Activated T-cell treated with anti-CD3 and anti-CD28 coated beads for 4 hours (primary cell): ENCODE measurements around the gene KCNK3.
A peak's percentile ranks its signal among the peaks of the same experiment; 100 is the strongest.
"Not testable (repeated sequence)": the region's sequence is repeated elsewhere in the genome, so short reads cannot be mapped to it uniquely, and the experiment has no call there.

Source experiments
- DNase-seq: peaks from one replicate; pipeline ENCODE4 v3.0.0-alpha.2; 2020

Gene KCNK3

DNA sequence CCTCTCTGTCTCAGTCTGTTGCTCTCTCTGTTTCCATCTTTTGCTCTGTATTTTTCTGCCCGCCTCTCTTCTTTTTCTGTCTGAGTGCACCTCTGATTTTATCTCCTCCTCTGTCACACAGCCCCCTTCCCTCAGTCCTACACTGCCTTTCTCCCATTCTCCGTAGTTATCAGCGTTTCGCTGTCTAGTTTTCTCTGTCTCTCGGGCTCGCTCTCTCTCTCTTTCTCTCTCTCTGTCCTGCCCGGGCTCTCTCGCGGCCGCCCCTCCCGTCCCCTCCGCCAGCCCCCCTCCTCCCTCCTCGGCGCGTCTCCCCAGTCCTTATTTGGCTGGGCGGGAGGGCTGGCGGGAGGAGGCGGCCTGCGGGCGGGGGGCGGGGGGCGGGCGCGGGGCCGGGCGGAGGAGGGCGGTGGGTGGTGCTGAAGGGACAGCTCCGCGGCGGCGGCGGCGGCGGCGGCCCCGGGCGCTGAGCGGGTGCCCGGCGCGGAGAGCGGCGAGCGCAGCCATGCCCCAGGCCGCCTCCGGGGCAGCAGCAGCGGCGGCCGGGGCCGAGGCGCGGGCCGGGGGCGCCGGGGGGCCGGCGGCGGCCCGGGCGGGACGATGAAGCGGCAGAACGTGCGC is at the start of gene KCNK3:
KCNK3 (plus strand) TSS at position 444 of the 618 bp plus-strand sequence; CDS start at position 598, 154 bp downstream.
- DNase-seq: peak; percentile 4

DNA sequence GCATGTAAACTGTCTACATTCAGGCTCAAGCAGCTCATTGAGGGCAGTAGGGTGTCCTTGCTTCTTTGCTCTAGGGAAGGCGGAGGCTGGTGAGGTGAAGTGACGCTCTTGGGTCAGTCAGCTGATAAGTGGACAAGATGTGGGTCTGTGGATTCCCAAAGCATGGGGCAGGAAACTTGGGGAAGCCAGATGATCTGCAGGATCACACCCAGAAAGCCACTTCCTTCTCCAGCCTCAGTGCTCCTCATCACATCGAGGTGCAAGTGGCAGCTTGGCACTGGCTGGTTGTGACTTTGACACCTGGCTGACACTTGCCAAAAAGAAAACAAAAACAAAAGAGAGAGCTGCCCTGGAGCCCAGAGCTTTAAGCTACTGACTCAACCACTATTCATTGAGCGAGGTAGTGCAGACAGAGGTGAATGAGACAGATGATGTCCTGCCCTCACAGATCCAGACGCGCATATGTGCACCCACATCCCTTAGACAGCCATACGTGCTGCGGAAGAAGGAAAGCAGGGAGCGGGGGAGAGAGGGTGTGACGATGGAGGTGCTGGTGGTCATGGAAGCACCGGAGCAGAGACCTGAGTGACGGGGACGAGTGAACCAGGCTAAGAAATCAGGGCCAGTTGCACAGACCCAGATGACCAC is 48.2 kb upstream of the KCNK3 start:
- DNase-seq: no peak

DNA sequence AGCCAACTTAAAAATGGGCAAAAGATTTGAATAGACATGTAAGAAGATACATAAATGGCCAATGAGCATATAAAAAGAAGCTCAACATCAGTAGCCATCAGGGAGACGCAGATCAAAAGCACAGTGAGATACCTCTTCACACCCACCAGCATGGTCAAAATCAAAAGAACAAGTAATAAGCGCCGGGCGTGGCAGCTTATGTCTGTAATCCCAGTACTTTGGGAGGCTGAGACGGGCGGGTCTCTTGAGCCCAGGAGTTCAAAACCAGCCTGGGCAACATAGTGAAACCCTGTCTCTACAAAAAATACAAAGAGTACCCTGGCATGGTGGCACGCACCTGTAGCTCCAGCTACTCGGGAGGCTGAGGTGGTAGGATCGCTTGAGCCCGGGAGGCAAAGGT is 46.8 kb upstream of the KCNK3 start:
- DNase-seq: no peak

DNA sequence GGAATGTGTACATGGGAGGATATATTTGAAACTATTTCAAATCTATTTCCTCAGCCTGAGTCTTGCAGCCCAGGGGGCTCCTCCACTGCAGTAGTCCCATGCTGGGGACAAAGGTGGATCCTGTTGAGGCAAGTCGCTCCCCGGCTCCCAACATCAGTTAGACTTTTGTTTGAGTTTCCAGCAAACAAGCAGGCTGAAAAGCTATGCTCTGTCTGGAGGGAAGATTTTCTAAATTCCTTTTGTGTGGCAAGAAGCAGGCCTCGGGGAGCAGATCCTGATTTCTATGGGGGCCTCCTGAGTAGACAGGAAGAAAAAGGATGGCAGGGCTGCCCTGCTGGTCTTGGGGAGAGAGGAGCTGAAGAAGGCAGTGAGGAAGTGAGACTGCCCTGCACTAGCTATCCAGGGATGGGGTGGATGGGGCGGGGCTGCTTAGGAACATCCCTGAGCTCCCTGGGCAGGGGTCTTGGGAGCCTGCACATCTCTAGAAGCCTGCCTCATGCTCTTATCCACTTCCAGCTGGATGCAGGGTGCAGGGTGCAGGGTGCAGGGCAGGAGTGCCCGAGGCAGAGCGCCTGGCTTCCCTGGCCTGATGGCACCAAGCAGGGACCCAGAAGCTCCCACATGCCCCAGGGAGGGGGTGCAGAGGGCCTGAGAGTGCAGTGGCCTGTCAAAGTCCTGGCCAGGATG is 45.4 kb upstream of the KCNK3 start:
- DNase-seq: no peak

DNA sequence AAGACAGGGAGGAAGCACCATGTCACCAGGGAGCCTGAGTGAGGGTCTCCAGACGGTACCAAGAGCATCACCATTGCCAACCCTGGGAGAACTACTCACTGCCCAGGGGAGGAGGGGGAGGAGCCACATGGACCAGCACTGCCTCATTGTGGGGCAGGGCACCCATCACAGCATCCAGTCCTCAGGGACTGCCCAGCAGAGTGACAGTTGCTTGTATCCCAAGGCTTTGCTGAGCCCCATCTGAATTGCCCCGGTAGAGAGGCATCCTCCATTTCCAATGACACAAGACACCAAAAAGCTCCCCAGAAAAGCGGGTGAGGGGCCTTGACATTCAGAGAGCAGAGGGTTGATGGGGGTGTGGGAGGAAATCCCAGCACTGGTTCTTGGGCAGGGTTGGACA is 44.5 kb upstream of the KCNK3 start:
- no peak for DNase-seq

DNA sequence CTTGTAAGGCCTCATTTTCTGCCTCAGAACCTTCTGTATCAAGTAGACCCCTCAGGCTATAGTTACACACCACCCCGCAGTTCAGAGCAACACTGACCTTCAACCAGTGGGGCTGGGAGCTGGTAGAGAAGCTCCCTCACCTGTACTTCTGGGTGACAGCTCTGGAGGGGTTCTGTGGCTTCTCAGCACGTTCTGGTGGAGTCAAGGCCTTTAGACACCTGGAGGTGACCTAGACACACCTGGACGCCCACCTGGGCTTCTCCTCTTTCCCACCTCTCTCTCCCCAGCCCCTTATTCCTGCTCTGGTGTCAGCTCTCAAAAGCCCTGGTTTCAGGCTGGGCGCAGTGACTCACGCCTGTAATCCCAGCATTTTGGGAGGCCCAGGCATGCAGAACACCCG is 44.0 kb upstream of the KCNK3 start:
- DNase-seq: no peak

DNA sequence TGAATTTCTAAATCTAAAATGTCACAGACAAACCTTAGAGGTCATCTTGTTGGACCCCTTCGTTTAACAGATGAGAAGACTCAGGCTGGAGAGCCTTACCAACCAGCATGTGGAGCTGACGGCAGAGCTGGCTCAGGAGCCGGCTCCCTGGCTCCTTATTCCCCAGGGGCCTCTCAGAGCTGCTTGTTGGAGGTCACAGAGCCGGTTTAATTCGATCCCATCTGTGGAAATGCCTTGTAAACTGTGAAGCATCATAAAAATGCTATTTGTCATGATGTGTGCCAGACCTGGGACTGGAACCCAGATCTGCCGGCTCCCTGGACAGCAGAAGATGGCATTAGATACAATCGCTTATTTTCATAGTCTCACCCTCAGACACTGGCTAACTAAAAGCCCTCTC is 43.2 kb upstream of the KCNK3 start:
- DNase-seq: no peak

DNA sequence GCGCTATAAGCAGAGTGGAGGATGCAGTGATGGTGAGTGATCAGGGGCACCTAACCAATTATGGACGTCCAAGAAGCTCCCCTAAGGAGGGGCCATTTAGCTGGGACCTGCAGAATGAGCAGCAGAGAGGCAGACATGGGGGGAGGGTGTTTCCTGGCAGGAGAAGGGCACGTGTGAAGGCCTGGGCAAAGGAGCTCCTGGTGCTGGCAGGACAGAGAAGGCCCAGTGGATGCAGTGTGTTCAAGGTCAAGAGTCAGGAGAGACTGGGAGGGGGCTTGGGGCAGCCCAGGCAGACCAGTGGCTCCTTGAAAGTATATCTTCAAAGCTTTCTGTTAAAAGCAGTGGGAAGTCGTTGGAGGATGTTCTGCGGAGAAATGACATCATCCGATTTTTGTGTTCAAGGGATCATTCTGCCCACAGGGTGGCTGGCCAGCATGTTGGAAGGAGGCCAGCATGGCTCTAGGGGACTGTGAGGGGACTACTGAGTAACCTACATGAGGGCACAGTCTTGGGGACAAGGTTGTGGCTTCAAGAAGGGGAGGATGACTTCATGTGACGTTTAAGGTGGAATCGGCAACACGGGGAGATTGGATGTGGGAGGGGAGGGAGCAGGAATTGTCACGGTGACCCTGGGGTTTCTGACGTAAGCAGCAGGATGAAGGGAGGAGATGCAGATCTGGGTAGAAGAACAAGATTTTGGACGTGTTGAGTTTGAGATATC is 42.4 kb upstream of the KCNK3 start:
- no peak for DNase-seq

DNA sequence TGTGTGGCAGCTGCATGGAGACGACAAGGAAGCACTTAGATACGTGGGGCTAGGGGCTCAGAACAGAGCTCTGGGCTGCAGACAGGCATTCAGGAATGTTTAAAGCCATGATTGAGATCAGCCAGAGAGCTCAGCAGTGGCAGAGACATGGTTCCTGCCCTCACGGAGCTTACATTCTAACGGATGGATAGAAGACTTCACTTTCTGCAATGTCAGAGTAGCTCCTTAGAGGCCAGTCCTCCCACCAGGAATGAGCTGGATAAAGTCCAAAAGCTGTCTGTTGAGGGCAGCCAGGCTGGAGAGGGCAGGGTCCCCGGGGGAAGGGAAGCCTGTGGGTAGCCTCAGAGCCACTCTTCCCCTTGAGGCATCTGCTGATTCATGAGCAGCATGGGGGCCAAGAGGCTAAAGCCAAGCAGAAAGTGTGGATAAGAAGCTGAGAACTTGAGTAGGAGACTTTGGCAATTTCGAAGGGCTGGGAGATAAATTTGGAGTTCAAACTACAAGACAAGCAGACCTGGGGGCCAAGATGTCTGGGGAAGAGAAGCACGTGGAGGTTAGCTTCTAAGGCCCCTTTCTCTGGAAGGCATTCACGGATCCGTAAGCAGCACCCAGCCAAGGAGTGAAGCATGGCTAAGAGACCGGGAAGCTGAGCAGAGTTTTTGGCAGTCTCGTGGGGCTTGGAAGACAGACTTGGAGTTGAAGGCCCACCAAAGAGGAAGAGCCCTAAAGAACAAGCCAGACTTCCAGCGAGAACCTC is 41.6 kb upstream of the KCNK3 start:
- DNase-seq: no peak

DNA sequence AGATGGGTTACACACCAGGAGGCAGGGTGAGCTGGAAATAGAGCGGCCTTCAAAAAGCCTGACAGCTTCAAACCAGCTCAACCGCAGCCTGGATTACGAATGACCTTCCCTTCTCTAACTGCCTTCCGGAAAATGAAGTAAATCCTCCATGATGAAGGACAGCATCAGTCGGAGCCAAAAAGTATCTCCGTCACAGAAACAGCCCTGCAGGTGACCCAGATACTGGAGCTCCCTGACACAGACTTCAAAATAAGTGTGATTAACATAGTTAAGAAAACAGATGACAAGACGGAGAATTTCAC is 41.1 kb upstream of the KCNK3 start:
- DNase-seq: no peak

DNA sequence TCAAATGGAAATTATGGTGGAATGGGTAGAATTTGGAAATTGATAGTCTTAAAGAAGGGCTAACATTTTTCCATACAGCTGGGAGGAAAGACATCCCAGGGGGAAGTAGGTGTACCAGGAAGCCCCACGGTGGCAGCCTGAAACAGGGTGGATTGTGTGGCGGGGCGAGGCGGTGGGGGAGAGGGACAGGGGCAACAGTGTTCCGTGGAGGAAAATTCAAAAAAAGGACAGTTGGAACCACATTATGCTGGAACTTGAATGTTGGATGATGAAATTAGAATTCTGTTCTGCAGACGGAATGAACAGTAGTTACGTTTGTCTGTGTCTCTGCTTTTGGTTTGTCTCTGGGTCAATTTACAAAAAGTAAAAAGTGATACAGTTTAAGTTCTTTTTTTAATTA is 40.7 kb upstream of the KCNK3 start:
- no peak for DNase-seq

DNA sequence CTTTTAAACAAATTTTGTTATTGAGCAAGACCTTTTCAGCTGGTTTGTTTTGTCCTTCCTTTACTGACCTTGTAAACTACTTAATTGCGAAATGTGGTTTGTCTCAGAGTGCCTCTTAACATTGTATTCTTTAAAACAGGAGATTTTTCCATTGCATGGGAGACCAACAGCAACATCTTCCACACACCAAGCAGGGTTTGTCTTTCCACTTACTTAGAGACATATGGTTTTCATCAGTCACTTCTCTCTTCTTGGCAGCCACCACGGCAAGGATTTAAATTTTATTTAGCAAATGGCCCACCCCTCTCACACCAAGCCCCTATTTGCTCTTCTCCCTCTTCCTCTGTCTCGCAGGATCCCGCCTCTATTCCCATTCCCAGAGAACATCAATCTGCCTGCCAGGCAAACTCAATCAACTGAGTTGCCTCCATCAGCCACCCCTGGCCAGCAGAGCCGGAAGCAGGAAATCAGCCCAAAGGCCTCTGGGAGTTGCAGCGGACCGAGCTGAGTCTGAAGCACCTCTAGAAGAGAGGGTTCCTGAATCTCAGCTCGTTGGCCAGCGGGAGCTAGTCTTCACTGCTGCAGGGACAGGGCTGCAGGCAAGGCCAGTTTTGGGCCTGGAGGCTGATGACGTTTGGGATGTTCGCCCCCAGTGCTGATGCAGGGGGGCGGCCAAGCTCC is 40.0 kb upstream of the KCNK3 start:
- DNase-seq: no peak

DNA sequence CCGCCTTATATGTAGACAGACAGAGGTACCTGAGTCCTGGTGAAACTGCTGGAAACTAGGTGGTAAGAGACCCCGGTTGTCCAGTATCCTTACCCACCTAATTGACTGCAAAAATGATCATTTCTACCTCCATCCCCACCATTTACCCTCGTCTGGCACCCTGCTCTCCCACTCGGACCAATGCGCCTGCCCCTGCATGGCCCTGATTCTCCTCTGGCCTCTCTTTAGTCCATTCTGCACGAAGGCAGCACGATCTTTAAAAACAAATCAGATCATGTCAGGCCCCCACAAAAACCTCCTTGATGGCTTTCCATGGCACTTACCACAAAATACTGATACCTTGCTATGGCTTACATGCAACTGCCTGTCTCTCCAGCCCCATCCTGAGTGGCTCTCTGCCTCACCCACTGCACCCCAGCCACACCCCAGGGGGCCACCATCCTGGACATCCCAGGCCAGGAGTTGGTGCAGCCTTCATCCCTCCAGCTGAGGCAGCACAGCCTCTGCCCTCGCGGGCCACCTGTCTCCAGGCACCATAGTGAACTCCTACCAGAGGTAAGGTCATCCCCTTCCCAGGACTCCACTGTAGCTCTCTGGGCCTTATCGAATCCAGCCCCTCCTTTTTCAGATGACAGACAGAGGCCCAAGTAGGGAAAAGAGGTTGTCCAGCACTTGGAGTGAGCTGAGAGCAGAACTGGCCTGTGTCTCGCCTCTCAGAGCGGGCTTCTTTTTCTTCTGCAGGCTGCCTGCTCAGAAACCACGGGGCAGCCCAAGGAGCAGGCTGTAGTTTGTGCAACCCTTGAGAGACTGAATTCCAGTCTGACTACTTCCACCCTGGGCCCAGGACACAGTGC is 39.1 kb upstream of the KCNK3 start:
- DNase-seq: no peak

DNA sequence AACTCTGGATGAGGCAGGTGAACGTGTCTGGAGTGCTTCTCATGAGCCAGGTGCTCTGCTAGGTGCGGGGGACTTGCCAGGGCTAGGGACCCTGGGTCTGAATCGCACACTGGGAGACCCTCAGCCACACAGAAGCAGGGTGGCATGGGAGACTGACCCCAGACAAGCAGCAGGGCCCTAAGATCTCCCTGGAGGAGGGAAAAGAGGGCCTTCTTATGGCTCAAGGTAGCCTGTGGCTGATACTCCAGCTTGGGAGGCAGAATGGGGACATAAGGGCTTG is 38.5 kb upstream of the KCNK3 start:
- no peak for DNase-seq

DNA sequence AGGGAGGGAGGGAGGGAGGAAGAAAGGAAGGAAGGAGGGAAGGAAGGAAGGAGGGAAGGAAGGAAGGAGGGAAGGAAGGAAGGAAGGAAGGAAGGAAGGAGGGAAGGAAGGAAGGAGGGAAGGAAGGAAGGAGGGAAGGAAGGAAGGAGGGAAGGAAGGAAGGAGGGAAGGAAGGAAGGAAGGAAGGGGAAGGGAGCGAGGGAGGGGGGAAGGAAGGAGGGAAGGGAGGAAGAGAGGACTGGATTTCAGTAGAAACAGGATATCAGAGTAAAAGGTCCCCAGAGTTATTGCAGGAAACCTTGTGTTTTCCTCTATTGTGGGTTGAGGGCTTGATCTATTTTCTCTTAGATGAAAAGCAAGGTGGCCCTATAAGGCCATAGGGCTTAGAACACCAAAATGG is 37.4 kb upstream of the KCNK3 start:
- DNase-seq: not testable (repeated sequence)

DNA sequence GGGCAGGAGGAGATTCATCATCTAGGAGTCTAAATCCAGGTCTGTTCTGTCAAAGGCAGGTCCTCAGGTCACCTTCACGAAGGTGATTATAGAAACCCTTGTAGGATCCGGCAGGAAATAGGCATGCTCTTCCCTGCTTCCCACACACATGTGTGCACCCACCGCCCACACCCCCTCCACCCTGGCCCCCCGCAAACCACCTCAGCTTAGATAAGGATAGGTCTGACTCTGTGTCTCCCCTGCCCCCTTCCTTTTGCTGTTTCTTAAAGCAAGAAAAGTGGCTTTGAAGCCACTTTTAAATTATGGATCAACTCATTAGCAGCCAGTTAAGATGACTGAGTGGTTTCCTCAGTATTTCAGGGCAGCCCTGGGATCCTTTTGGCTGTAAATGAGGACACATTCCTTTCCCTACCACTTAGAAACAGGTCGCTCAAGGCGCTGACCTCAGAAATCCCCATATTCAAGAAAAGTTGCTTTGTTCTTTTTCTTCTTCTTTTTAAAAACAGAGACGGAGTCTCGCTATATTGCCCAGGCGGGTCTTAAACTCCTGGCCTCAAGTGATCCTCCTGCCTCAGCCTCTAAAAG is 36.8 kb upstream of the KCNK3 start:
- no peak for DNase-seq

DNA sequence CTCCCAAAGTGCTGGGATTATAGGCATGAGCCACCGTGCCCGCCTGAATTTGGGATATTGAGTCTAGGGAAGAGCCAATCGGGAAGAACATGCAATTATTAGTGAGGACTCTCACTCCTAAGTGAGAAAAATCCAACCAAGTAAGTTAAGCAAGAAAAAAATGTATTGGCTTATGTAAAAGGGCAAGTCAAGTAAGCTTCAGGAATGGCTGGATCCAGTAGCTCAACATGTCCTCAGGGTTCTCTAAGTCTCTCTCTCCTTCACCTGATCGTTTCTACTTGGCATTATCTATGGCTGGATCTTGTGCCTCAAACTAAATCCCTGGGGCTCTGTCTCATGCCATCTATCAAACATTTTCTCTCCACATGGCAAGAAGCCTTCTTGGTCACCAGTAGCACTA is 35.3 kb upstream of the KCNK3 start:
- DNase-seq: no peak

DNA sequence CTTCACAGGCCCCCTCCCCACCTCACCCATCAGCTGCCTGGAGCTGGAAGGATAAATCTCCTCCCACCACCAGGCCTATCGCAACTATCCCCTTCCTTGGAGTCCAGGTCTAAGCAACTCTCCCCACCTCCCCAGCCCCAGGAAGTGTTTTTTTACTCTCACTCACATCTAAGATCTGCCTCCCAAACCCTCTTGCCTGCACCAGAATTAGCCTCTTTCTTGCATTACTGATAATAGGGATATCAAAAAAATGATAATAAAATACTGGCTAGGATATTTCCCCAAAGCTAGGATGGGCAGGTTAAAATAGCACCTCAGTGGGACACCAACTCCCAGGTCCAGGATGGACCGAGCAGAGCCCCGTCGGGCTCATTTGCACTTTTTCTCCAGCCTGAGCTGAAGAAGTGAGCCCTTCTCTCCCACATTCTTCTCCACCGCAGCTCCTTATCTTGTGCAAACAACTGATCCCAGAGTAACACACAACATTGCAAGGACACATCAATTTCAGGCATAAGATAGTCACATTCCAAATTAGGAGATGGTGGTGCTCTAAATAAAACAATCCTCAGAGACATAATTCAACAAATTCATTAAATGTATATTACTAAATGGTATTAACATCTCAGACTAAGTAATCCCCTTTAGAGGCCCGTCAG is 33.7 kb upstream of the KCNK3 start:
- no peak for DNase-seq

DNA sequence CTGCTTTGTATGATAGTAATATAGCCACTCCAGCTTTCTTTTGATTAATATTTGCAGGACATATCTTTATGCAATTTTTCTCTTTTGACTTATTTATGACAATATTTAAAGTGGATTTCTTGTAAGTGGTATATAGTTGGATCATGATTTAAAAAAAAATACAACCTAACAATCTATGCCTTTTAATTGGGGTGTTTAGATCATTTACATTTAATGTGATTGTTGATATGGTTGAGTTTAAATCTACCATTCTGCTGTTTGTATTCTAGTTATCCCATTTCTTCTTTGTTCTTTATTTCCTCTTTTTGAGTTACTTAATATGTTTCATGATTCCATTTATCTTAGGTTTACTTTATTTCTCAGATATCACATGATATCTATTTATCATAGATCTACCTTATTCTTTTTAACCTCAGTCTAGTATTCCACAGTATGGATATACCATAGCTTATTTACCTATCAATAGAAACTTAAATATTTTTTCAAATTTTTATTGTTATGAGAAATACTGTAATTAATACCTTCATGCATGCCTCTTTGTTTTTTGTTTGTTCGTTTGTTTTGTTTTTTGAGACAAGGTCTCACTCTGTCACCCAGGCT is 32.1 kb upstream of the KCNK3 start:
- DNase-seq: no peak

DNA sequence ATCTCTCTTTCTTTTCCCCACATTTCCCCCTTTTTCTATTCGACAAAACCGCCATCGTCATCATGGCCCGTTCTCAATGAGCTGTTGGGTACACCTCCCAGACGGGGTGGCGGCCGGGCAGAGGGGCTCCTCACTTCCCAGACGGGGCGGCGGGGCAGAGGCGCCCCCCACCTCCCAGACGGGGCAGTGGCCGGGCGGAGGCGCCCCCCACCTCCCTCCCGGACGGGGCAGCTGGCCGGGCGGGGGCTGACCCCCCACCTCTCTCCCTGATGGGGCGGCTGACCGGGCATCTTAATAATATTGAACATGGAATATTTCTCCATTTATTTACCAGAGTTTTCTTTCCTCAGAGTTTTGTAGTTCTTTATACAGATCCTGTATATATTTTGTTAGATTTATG is 27.2 kb upstream of the KCNK3 start:
- not testable (repeated sequence) for DNase-seq

DNA sequence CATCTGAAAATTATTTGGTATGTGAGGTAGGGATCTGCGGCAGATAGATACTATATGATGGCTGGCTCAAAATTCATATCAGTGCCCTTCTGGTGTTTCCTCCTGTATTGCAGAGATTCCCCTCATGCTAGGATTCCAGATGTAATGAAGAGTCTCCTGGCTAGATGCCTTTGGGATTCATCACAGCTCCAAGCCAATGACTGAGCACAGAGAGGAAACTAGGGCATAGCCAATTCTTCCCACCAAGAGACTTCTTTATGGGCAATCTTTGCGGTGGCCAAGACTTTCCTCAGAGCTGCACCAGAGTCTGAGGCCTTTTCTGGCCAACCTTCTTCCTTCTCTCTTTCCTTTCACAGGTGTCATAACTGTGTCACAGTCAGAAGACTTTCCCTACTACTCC is 25.9 kb upstream of the KCNK3 start:
- no peak for DNase-seq
